Gastroesophageal sphincter (tissue), 4 donors: ENCODE results near the gene APLP2. TPM values are rescaled to one million over a fixed set of nuclear protein-coding genes. Genes with fewer than 3 reads are reported as not detected.
A peak's percentile ranks its signal among the peaks of the same experiment; 100 is the strongest.

Experiments used
- ATAC-seq: fragments of 150-250 bp; one replicate; pipeline ENCODE4 v1.9.1; 2016; ENCODE audit warnings: mild to moderate bottlenecking, moderate library complexity
- H3K27ac ChIP-seq, 4 donors: fragments of 200-600 bp; sonication (generic) in 3 of 4; 1 replicate in 3 of 4; 2 replicates in 1 of 4; pipeline ENCODE4 v1.5.1; 2016 to 2019
- H3K27me3 ChIP-seq: fragments of 200-600 bp; sonication (generic); one replicate; pipeline ENCODE4 v1.5.1; 2019
- H3K36me3 ChIP-seq, 2 donors: fragments of 200-600 bp; sonication (generic); one replicate each; pipeline ENCODE4 v1.5.1; 2019; ENCODE audit warnings: control low read depth in 1 of 2
- H3K4me1 ChIP-seq, 3 donors: fragments of 200-600 bp; sonication (generic); 1 replicate in 2 of 3; 2 replicates in 1 of 3; pipeline ENCODE4 v1.5.1; 2016 to 2019; ENCODE audit warnings: control low read depth in 2 of 3
- H3K4me3 ChIP-seq, 2 donors: fragments of 200-600 bp; sonication (generic); one replicate each; pipeline ENCODE4 v1.5.1; 2019; ENCODE audit warnings: mild to moderate bottlenecking in 1 of 2, moderate library complexity in 1 of 2
- H3K9me3 ChIP-seq, 3 donors: fragments of 200-600 bp; sonication (generic); one replicate each; pipeline ENCODE4 v1.5.1; 2017 to 2019; ENCODE audit warnings: control low read depth in 2 of 3
- EP300 ChIP-seq: sonication (generic); formaldehyde crosslinking; IDR thresholded peaks from one replicate; pipeline ENCODE4 v1.6.1; 2017; ENCODE audit warnings: antibody characterized with exemption, mild to moderate bottlenecking
- POLR2A ChIP-seq, 2 donors: fragments of 450-650 bp; IDR thresholded peaks; one replicate each; pipeline ENCODE4 v1.6.1; 2017; ENCODE audit warnings: antibody characterized with exemption in 2 of 2, mild to moderate bottlenecking in 2 of 2, moderate library complexity in 1 of 2
- POLR2AphosphoS5 ChIP-seq: sonication (generic); formaldehyde crosslinking; IDR thresholded peaks from one replicate; pipeline ENCODE4 v1.6.1; 2017; ENCODE audit warnings: antibody characterized with exemption
- WGBS, 2 donors: methylation state at CpG; one replicate each; pipeline ENCODE4 v1.1.5; 2018; ENCODE audit warnings: low coverage in 1 of 2; 5-methylcytosine and 5-hydroxymethylcytosine counted together
- total RNA-seq, 4 donors: library from RNA; depleted of rRNA; stranded (reverse); fragments of >200 nt; gene quantifications; one replicate each; pipeline ENCODE4 v1.1.0, GENCODE V29; 2016
- TF ChIP-seq, protein P1 (sequence below), 4 experiments: fragments of 200-600 bp in 2 of 4; fragments of 450-650 bp in 2 of 4; sonication (generic) in 1 of 4; IDR thresholded peaks; one replicate each; pipeline ENCODE4 v1.5.1; 2017 to 2019; ENCODE audit warnings: antibody characterized with exemption in 4 of 4, mild to moderate bottlenecking in 2 of 4, moderate library complexity in 2 of 4

The APLP2 gene
- total RNA-seq, 4 donors from 2014 or later, result 386 to 533 (median 452) TPM

DNA sequence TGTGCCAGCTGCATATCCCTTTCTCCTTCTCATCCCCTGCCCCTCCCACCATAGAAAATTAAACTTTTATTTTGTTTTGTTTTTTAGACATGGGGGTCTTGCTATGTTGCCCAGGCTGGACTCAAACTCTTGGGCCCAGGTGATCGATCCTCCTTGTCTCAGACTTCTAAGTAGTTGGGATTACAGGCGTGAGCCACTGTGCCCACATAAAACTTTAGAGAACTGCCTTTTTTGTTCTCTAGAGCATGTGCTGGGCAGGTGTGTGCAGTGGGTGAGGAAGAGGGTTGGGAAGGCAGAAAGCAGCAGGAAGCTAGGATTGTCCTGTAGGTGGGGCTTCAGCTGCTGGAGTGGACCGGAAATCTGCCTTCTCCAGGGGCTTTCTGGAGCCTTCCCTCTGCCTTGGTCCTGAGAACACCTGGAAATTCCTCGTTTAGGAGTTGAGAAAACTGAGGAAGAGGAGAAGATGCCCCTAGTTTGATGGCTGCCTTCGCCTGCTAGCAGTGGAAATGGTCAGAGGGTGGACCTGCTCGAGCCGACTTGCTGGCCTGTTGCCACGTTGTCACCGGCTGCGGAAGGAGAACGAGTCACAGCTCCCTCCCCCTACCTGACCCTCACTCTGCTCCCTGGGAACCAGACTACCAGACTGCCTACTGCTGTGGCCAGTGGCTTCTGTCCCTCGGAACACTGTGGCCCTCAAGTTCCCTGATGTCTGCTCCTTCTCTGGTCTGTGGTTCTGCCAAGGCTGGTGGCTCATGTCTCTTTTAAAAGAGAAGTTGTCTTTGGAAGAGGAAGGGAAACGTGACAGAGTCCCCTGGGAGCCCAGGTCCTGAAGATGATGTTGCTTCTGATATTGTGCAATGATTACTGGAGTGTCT is 93.9 kb downstream of the APLP2 start:
- no peak overlapping the region for H3K4me3 ChIP-seq
- no peak overlapping the region for H3K27ac ChIP-seq
- peaks cover 0 to 15% (median 0%) of the 10 kb centered on the region in 3 donors for H3K4me1 ChIP-seq
- peak; percentile 22 for ATAC-seq
- H3K27me3 ChIP-seq, result peaks cover 56% of the 10 kb centered on the region
- no peaks in the 10 kb centered on the region for H3K36me3 ChIP-seq
- H3K9me3 ChIP-seq, result no peaks in the 10 kb centered on the region
- WGBS, 2 donors, result 49 to 84% methylated on average over 3 to 9 of the region's 13 CpGs
- TF ChIP-seq, protein P1, sequence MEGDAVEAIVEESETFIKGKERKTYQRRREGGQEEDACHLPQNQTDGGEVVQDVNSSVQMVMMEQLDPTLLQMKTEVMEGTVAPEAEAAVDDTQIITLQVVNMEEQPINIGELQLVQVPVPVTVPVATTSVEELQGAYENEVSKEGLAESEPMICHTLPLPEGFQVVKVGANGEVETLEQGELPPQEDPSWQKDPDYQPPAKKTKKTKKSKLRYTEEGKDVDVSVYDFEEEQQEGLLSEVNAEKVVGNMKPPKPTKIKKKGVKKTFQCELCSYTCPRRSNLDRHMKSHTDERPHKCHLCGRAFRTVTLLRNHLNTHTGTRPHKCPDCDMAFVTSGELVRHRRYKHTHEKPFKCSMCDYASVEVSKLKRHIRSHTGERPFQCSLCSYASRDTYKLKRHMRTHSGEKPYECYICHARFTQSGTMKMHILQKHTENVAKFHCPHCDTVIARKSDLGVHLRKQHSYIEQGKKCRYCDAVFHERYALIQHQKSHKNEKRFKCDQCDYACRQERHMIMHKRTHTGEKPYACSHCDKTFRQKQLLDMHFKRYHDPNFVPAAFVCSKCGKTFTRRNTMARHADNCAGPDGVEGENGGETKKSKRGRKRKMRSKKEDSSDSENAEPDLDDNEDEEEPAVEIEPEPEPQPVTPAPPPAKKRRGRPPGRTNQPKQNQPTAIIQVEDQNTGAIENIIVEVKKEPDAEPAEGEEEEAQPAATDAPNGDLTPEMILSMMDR (IDR thresholded peaks at IDR 0.05), result no peak
- TF ChIP-seq POLR2AphosphoS5 (no peak), EP300 (no peak), POLR2A (IDR thresholded peaks at IDR 0.05) (no peak)

DNA sequence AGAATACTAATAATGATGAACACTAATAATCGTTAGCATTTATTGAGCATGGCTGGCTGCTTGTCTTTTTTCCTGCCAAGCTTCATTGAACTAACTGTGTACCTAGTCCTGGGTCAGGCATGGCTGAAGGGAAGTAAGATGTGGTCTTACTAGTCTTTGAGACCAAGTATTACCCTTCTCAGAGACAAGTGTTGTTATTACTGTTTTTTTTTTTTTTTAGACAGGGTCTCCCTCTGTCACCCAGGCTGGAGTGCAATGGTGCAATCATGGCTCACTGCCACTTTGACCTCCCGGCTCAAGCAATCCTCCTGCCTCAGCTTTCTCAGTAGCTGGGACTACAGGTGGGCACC is 94.5 kb downstream of the APLP2 start:
- H3K4me3 ChIP-seq, result no peak overlapping the region
- H3K9me3 ChIP-seq, result no peaks in the 10 kb centered on the region
- no peak for ATAC-seq
- no peak overlapping the region for H3K27ac ChIP-seq
- WGBS, 2 donors, result 81 to 100% methylated on average over 2 of the region's 2 CpGs
- TF ChIP-seq EP300 (no peak), POLR2A (IDR thresholded peaks at IDR 0.05) (no peak), POLR2AphosphoS5 (no peak)
- TF ChIP-seq, protein P1 (IDR thresholded peaks at IDR 0.05), result no peak
- no peaks in the 10 kb centered on the region for H3K36me3 ChIP-seq
- peaks cover 50% of the 10 kb centered on the region for H3K27me3 ChIP-seq
- peaks cover 0 to 13% (median 0%) of the 10 kb centered on the region in 3 donors for H3K4me1 ChIP-seq

DNA sequence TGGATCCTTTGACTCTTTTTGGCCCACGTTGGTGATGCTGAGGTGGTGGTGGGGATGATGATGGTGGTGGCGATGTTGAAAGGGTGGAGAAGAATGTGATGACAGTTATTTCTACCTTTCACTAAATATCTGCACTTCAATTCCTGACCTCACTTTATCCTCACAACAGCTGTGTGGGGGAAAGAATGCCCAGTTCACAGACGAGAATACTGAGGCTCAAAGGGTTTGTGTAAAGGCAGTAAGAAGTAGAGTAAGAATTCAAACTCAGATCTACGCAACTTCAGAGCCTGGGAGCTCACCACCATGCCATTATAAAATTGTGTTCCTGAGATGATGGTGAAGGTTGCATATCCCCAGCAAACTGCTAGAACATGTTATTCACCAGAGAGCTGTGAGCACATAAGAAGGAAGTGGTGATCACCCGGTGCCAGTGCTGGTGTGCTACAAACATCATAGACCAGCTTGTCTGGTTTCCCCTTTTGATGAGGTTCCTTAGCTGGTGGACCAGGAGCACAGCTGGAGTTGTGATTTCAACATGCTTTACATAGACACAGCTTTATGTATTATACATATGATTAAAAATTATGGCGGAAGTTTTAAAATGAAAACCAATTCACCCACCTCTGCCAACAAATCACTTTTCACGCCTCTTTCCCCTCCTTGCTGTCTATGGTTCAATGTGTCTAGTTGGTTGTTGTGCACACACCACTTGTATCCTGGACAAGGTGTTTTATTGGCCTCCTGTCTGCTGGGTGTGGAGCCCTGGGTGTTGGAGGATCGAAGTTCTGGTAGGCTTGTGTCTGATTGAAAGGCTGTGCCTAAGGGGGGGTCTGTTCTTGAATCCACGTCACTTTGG is 96.1 kb downstream of the APLP2 start:
- ATAC-seq, result peak; percentile 31
- 84 to 90% methylated on average over 6 of the region's 9 CpGs for WGBS, 2 donors
- no peak overlapping the region for H3K27ac ChIP-seq

DNA sequence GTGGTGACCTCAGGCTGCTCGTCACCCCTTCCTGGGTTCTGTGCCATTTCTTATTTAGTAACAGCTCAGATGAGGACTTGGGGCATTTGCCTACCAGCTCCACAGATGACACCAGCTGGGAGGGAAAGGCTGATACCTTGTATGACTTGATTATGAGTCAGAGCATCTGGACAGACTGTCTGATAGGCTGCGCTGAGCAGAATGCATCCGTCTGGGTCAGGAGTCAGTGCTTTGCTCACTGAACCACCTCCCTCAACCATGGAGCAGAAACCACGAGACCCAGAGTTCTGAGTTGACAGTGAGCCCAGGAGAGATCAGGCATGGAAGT is 96.7 kb downstream of the APLP2 start:
- 18 to 59% methylated on average over 3 of the region's 4 CpGs for WGBS, 2 donors
- ATAC-seq, result no peak
- H3K36me3 ChIP-seq, result no peaks in the 10 kb centered on the region
- H3K27me3 ChIP-seq, result peaks cover 28% of the 10 kb centered on the region
- no peak for TF ChIP-seq POLR2AphosphoS5
- TF ChIP-seq, protein P1 (IDR thresholded peaks at IDR 0.05), result no peak
- no peak for TF ChIP-seq EP300
- no peak for TF ChIP-seq POLR2A (IDR thresholded peaks at IDR 0.05)
- H3K27ac ChIP-seq, result no peak overlapping the region
- H3K4me1 ChIP-seq, result no peaks in the 10 kb centered on the region
- H3K9me3 ChIP-seq, result no peaks in the 10 kb centered on the region
- no peak overlapping the region for H3K4me3 ChIP-seq

More for the DNA sequence above, 96.1 kb downstream of the APLP2 start:
- no peak overlapping the region for H3K4me3 ChIP-seq
- H3K27me3 ChIP-seq, result peaks cover 34% of the 10 kb centered on the region
- H3K36me3 ChIP-seq, result no peaks in the 10 kb centered on the region
- TF ChIP-seq EP300, result no peak
- no peak for TF ChIP-seq POLR2AphosphoS5
- TF ChIP-seq POLR2A (IDR thresholded peaks at IDR 0.05), result no peak
- TF ChIP-seq, protein P1 (IDR thresholded peaks at IDR 0.05), result no peak
- H3K9me3 ChIP-seq, result no peaks in the 10 kb centered on the region
- no peaks in the 10 kb centered on the region for H3K4me1 ChIP-seq
